MV-4-11 (cell line): Measurements from ENCODE around the gene TSPAN9.

ENCODE experiments used
- DNase-seq: peaks from one replicate; lab custom pipeline; 2025; lab: John Stamatoyannopoulos, UW

The TSPAN9 gene

DNA sequence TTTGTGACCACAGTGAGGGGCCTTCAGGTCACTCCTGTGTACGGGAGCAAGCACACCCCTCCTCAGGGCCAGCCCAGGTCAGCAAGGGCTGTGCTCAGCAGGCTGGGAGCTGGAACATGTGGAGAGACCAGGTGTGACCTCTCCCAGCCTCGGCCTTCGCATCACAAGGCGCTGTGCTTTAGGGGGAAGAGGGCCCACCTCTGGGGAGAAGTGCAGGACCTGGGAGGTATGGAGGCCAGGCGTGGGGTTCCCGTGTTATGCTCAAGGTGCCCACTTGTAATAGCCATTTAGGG lies 219.2 kb downstream of the TSPAN9 start:
- no peak for DNase-seq

DNA sequence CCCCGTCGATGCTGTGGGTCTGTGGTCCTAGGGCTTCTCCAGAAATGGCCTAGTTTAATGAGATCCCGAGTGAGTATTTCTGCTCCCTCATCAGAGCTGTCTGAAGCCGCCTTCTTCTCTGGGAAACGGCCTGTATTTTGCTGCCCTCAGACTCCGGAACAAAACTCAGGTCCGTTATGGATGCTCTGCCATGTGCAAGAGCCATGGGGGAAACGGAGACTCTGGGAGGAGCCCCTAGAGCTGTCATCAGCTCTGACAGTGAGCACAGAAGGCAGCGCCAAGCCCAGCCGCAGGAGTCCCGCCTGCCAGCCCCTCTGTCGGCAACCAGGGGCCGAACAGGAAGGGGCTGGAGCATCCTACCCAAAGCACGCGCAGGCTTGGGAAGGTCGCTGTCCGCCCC lies 221.4 kb downstream of the TSPAN9 start:
- no peak for DNase-seq

DNA sequence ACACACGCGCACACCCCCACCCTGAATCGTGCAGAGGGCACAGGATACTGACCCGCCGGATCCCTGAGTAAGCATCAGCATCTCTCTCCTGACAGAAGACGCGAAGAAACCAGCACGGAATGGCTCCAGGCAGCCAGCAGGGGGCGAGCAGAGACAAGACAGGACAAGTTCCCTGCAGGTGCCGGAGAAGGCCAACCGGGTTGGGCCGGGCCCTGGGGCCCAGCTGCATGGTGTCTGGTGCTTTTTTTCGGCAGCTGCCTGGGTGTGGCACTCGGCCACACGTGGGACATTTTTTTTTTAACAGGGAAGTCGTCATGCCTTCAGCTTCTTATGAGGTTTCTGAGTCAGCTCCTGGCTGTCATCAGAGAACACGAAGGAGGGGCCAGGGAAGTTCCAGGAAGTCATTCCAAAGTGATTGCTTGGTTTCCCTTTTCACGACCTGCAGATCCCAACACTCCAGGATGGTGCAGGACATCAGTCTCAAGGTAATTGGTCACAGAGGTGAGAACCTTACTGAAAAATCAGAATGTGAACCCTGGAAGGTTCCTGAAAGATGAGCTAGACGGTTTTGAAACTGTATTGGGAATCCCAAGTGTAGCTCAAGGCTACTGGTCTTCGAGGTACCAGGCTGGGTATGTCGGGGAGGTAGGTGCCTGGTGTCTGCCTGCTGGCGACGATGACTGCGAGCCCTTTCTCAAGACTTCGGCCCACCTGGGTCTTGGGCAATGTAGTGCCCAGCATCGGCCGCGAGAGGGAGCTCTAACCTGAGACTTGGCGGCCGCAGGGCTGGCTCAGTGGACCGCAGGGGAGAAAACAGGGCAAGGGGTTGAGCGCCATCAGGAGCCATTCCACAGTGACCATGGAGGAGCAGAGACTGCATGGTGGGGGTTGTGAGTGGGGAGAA lies 223.0 kb downstream of the TSPAN9 start:
- peak; percentile 91 for DNase-seq

DNA sequence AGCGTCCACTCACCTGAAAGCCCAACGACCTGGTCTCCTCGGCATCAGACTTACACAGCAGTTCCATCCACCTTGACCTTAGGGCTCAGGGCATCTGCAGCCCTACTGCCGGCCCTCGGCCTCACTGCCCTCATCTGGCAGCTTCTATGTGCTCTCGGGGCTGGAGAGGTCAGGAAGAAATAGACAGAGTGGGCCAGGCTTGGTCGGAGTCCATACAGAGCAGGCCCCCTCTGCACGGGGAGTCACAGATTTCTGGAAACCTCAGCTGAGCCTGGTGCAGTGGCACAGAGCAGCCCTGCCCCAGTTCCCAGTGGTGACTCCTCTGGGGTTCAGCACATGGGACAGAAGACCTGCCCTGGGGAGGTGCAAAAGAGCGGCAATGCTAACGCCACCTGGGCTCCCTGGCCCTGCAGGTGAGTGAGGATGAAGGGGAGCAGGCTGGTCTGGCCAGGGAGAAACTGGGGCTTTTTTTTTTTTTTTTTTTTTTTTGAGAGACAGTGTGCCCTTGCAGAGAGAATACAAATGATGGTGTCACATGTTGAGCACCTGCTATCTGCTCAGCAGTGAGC lies 223.7 kb downstream of the TSPAN9 start:
- no peak for DNase-seq

DNA sequence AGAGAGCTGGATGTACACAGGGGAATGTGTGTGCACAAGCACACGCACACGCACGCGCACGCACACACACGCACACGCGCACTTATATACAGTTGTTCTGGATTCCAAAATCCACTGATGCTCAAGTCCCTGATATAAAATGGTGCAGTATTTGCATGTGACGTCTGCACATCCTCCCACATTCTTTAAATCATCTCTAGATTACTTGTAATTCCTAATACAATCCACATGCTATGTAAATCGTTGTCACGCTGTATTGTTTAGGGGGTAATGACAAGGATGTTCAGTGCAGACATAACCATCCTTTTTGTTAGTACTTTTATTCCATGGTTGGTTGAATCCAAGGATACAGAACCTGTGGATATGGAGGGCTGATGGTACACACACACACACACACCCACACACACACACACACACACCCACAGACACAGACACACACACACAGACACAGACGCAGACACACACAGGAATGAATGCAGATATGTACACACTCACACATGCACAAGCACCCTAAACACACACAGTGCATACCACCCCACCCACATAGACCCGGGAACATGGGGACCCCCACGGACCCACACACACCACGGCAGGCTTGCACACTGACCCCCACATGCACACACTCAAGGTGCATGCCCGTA lies 225.3 kb downstream of the TSPAN9 start:
- no peak for DNase-seq

DNA sequence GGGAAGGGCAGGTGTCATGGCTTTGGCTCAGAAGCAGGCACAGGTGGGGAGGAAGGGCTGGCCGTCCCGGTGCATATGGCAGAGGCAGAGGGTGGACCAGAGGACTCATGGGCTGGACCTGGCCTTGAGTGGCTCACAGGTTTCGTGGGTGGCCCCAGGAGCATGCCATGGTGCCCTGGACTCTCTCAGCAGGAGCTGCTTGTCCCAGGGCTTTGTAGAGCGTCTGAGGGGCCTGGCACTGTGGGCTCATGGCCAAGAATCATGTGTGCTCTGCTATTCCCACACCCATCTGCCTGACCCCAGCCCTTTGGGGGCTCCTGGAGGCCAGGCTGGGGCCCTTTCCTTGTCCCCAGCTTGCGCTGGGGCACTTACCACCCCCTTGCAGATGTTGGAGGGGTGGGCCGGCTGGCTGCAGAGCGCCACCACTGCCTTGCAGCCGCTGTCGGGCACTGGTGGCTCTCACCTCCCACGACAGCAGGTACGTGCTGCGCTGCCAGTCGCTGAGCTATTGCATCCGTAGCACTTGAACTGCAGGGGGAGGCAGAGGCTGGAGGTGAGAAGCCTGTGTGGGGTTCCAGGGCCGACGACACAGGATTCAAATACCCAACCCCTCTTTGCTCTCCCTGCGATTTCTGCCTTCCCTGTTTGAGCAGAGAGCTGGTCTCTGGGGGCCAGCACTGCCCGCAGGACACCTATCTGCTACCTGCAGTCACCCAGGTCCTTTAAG lies 226.4 kb downstream of the TSPAN9 start:
- DNase-seq, result no peak

DNA sequence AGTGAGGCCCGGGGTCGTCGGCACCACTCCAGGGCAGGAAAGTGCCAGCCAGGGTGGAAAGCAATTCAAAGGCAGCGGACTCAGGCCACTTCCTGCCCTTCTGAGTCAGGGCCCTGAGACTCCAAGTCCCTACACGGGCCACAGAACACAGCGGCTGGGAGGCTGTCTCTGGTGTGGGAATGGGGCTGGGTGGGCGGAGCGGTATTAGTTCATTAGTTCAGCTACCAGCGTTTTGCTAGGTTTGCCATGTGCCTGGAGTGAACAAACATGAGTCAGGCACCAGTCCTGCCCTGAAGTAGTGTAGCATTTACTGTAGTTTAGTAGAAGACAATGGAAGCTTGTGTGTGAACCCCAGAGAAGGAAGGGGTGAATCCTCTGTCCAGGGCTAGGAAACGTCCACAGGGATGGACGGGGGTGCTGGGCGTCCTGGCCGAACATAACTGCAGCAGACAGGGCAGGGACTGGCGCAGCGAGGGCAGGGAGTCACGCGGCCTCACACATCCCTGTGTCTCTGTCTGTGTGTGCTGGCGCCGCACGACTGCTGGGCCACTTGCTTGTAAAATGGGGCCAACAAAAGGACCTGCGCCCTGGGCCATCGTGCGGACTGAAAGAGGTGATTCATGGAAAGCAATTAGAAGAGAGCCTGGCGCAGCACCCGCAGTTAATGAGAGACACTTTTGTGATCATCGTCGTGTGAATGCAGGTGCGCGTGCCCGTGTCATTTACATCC lies 227.4 kb downstream of the TSPAN9 start:
- DNase-seq, result no peak

DNA sequence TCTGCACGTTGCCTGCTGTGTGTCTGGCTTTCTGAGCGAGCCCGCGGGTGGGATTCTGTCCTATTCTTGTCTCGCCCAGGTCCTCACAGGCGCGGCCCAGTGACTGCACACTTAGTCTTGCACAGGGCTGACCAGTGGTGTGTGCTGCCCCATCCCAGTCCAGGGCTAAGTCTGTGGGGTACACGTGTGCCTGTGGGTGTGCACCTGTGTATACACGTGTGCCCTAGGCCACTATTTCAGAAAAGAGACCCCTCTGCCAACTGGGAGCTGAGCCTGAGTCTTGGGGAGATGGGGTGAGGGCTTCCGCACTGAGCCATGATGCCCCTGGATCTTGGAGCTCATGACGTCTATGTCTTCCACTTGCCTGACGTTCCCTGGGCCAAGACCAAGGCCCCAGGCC lies 228.3 kb downstream of the TSPAN9 start:
- no peak for DNase-seq

DNA sequence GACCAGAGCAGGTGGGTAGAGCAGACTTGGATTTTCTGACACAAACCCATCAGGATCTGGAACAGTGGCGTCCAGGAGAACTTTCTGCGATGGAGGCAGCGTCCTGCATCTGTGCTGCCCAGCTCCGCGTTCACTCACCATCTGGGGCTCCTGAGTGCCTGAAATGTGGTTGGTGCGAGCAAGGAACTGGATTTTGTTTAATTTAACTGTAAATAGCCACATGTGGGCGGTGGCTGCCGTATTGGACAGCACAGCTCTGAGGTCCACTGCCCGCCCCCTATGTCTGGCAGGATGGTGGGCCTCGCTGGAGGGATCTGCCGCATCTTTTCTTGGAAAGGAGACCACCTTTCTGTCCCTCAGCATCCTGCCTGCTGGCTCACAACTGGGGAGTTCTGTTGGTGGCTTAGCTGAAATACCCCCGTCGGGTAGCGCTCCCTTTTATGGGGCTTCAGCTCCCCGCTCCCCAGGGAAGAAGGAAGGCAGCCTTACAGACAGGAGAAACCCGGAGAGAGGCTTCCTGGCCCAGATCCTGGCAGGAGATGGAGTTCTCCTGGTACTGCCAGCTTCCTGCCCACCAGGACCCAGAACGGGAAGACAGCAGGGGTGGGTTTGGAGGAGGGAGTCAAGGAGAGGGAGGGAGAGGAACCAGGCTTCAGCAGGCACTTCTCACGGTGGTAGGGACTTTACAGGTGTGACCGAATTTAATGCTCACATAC lies 228.9 kb downstream of the TSPAN9 start:
- no peak for DNase-seq

DNA sequence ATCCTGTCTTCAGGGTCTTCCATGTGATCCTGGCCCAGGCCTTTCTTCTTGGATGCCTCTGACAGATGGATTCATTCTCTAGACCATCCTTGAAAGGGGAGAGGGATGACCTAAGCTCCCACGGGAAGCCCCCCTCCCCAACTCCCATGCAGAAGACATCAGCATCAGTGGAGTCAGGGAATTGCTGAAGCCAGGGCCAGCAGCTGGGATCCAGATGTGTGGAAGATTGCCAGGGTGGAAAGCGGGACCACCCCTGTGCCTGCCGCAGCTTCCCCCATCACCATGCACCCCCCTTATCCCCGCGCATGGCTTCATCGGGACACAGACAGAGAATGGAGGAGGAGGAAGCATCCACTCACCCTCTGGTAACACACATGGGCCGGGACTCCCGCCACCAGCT lies 230.2 kb downstream of the TSPAN9 start:
- DNase-seq, result no peak

DNA sequence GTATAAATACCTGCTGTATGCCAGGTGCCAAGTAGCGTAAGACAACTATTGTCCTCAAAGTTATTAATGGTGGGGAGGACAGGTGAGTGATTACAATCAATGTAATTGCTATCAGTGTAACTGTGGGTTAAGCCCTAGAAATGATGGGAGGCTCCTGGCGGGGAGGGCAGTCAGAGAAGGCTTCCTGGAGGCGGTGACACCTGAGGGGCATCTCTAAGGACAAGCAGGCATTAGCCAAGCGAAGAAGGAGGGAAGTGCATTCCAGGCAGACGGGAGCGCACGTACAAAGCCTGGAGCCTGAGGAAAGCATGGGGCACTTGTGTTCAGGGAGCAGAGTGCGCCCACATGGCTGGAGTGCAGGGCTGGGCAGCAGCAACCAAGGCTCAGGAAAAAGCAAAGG lies 230.9 kb downstream of the TSPAN9 start:
- DNase-seq, result no peak

DNA sequence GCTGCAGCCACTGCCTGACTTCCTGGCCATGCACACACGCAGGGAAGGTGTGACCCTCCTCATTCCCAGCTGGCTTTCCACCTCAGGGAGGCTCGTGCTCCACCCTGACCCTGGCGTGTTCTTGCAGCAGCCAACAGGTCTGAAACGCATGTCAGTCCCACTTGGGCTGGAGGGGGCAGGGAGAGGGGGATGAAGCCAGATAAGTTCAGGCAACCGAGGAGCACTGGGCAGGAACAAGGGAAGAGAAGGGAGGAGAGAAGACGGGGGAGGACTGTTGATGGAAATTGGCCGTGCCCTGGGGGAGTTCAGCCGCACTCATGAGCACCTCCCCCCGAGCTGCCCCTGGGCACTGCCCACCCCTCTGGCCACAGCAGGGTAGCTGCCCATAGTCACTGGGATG lies 231.4 kb downstream of the TSPAN9 start:
- no peak for DNase-seq

DNA sequence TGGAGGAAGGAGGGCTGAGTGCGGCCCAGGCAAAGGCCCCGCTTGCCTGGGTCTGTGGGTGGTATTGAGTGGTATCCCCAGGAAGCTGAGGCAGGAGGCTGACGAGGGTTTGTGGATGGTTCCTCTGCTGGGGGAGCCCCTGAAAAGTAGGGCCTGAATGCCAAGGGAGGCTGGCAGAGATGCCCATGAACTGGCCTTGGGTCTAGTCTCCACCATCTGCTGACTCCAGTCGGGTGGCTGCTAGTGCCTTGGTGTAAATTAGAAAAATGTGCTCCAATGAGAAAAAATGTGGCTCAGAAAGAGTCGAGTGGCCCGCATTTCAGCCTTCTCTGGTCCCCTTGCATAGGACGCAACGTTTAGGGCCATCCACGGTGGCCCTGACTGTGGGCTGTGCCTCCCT lies 232.6 kb downstream of the TSPAN9 start:
- DNase-seq, result no peak

DNA sequence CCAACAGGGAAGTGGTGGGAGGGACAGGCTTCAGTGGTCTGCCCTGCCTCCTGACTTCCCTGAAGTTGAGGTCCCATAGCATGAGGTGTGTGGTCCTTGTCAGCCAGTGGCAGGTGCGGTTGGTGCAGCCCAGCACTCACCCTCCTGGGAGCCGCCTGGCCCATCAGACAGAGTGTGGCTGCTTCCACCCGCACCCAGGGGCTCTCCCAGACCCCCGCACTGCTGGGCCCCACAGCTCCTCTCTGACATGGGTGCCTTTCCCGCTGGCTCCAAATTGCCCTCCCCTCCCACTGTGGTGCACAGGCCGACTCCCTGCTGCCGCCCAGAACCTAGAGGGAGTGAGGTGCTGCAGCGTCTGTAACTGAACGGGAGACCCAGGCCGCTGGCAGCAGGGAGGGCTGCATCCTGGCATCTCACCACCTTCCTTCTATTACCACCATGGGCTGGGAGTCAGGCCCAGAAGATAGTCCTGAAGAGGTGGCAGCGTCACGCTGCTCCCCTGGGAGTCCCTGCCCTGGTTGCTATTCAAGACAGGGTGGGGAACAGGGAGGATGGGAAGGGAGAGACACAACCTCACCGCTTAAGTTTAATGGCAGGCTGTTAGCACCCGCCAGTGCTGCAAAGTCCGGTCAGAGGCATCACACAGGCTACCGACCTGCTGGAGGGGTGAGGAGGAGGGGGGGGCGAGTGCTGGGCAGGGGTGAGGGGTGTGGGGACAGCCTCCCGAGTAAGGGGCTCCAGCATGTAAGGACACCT lies 233.3 kb downstream of the TSPAN9 start:
- DNase-seq, result no peak

DNA sequence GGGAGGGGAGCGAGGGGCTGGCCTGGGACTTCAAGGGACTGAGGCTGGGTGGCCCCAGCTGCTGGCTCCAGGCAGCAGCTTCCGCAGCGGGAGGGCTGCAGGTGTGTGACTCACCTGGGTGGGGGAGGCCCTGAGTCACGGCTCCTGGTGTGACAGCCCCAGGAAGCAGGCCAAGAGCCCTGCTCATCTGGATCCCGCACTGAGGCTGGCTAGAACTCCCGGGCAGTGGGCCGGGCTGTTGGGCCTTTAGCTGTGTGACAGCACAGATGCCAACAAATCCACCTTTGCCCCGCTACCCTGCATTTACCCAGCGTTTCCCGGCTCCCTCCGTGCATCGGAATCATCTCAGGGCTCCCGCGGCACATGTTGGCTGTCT lies 233.8 kb downstream of the TSPAN9 start:
- no peak for DNase-seq

DNA sequence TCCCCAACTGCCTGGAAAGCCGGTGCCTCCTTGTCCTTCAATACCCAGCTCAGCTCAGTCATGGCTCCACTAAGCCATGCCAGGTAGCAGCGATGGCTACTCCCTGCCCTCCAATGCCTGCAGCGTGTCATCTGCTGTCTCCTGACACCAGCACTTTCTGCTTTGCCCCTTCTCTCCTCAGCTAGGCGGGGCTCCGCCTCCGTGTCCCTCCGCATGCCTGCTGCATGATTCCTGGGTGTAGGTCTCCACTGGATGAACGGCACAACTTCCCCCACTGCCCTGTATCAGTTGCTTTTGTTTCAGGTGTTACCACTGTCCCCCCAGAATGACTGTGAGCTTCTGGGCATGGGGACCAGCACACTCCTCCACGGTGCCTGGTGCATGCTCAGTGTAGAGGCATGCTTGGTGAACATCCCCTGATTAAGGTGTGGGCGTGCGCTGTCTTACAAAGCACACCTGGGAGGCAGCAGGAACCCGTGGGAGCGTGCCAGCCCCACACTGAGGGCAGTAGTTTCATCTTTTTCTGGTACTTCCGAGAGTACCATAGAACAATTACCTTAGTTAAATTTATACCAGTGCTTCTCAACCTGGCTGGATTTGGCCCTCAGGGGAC lies 234.4 kb downstream of the TSPAN9 start:
- no peak for DNase-seq

DNA sequence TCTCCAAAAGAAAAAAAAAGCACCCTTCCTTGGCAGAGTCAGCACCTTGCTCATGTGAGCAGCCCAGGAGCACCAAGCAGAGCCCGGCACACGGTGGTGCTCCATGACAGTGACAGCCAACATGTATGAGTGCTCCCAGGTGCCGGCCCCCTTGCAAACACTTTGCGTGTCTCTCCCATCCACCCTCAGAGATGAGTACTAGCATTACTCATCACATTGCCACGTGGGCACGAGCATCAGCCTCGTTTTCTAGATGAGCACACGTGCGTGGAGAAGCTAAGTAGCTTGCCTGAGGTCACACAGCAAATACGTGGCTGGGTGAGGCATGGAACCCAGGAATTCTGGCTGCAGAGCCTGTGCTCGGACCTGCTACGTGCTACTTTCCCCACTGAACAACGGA lies 235.9 kb downstream of the TSPAN9 start:
- DNase-seq, result no peak

DNA sequence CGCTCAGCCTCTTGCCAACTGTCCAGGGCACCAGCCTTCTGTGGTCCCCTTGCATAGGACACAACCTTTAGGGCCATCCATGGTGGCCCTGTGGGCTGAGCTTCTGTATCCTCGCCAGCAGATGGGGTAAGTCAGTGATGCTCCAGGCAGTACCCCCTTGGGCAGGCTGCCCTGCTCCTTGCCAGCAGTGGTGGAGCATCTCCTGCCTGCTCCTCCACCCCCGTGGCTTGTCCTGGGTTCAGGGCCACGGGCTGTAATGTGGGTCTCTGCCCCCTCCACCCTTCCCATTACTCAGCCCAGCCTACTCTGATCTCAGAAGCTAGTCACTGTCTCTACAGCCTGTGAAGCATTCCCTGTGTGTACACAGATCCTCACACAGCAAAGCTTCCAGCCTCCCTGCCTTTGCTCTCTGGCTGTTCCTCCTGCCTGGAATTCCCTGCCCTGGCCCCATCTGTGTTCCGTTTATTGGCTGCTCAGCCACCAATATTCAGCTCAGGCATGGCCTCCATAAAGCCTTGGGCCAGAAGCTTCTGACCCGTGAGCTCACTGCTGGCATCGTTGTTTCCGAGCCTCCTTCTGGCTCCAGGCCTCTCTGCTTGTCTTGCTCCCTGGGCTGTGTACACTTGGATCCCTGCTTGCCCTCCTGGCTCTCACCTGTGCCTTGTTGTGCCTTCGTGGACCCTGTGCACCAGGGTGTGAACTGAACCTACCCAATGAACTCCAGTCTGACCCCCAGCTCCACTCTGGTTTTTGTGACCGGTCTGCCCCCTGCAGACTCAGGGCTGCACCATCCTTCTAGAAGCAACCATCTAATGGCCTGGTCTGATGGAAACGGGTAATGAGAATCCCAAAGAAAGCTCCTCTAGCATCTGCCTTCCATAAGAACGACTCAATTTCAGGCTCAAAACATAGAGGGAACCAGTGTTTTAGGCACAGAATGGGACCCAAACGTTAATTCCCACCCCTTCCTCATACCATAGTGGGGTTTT lies 236.8 kb downstream of the TSPAN9 start:
- DNase-seq, result no peak

DNA sequence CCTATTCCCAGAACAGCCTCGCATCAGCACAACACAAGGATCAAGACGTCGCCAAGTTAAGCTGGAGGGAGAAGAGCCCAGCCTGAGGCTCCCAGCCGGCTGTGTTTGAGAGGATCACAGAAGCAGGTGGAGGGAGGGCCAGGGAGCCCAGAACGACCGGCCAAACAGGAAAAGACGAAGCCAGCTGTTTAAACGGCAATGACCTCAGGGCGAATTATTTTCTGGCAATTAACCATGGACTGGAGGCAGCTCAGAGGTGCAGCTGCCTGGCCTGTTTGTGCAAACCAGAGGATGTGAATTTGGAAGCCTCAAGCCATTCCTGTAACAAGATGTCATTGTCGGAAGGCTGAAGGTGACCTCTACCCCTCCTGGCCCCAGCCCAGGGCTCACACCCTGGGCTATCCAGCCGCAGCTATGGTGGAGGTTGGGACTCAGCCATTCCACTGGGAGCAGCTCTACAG lies 238.1 kb downstream of the TSPAN9 start:
- DNase-seq, result no peak
